Lower lobe of right lung (tissue), 2 donors: ENCODE measurements around the gene CALR3. TPM values are rescaled to one million over a fixed set of nuclear protein-coding genes. Genes with fewer than 3 reads are reported as not detected.
"Not testable (repeated sequence)": the region's sequence is repeated elsewhere in the genome, so short reads cannot be mapped to it uniquely, and the experiment has no call there.

Experiments used
- ATAC-seq, 2 donors: fragments of 200-7000 bp; cut with Tn5 transposase; one replicate each; pipeline ENCODE4 v1.9.1; 2020 to 2022; ENCODE audit warnings: mild to moderate bottlenecking in 2 of 2, moderate library complexity in 2 of 2
- DNase-seq: peaks from one replicate; pipeline ENCODE4 v3.0.0-alpha.2; 2020
- H3K27ac ChIP-seq: fragments of 200-600 bp; one replicate; pipeline ENCODE4 v1.8.0; 2022
- H3K27me3 ChIP-seq: fragments of 200-600 bp; one replicate; pipeline ENCODE4 v1.8.0; 2022; ENCODE audit warnings: low read depth
- H3K36me3 ChIP-seq: fragments of 200-600 bp; one replicate; pipeline ENCODE4 v1.8.0; 2022; ENCODE audit warnings: mild to moderate bottlenecking
- H3K4me1 ChIP-seq: fragments of 200-600 bp; one replicate; pipeline ENCODE4 v1.8.0; 2022
- H3K4me3 ChIP-seq: fragments of 200-600 bp; one replicate; pipeline ENCODE4 v1.8.0; 2022; ENCODE audit warnings: mild to moderate bottlenecking
- H3K9me3 ChIP-seq: fragments of 200-600 bp; one replicate; pipeline ENCODE4 v1.8.0; 2022
- intact Hi-C: fragments of 100-400 bp; cut with DNase I; formaldehyde crosslinking; loops from one replicate; pipeline ENCODE4 v1.11.0; 2022
- total RNA-seq: library from RNA; stranded (reverse); fragmentation: NEBNext Ultra II Directional; extraction: Animal tissue kit (Norgen Biotek cat#: 25700); gene quantifications from one replicate; pipeline ENCODE4 v1.2.1, GENCODE V29; 2021
- TF ChIP-seq, protein P1 (sequence below): fragments of 200-600 bp; IDR thresholded peaks from one replicate; pipeline ENCODE4 v1.8.0; 2022; ENCODE audit warnings: antibody characterized with exemption, mild to moderate bottlenecking
- donor health status: DM: no; HTN: yes; CAD: no; lungs with severe emphysema.

CALR3 gene
- total RNA-seq, 1 donor from 2014 or later = not detected

- Histone ChIP-seq H3K27ac (no peak overlapping the region), H3K36me3 (peaks cover 56% of the 10 kb centered on the region), H3K9me3 (no peaks in the 10 kb centered on the region), H3K4me1 (no peaks in the 10 kb centered on the region), H3K27me3 (no peaks in the 10 kb centered on the region), H3K4me3 (no peak overlapping the region)
- TF ChIP-seq, protein P1, sequence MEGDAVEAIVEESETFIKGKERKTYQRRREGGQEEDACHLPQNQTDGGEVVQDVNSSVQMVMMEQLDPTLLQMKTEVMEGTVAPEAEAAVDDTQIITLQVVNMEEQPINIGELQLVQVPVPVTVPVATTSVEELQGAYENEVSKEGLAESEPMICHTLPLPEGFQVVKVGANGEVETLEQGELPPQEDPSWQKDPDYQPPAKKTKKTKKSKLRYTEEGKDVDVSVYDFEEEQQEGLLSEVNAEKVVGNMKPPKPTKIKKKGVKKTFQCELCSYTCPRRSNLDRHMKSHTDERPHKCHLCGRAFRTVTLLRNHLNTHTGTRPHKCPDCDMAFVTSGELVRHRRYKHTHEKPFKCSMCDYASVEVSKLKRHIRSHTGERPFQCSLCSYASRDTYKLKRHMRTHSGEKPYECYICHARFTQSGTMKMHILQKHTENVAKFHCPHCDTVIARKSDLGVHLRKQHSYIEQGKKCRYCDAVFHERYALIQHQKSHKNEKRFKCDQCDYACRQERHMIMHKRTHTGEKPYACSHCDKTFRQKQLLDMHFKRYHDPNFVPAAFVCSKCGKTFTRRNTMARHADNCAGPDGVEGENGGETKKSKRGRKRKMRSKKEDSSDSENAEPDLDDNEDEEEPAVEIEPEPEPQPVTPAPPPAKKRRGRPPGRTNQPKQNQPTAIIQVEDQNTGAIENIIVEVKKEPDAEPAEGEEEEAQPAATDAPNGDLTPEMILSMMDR = no peak
- intact Hi-C loops = no loop called here
- no peak for ATAC-seq
- DNase-seq = no peak
These were observed 12.6 kb upstream of the CALR3 start for GRCh38 chr19:16508546-16508945.

DNA sequence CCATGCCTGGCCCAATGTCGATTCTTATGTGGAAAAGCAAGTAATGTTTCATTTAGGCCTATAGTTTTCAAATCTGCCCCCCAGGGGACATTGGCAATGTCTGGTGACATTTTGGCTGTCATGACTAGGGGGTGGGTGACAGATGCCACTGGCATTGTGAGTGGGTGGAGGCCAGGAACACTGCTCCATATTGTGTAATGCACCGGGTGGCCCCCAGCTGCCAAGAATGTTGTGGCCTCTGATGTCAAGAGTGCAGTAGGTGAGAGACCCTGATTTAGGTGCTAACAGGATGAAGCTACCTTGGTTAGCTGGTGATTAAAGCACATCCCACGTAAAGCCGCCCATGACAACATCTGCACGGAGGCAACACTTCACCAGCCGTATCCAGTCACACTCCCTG, 11.0 kb upstream of the CALR3 start:
- intact Hi-C loops = no loop called here
- peaks cover 55% of the 10 kb centered on the region for H3K36me3 ChIP-seq
- DNase-seq = no peak

GRCh38 chr19:16506161-16506560, 10.2 kb upstream of the CALR3 start:
- H3K9me3 ChIP-seq, H3K27me3 ChIP-seq, H3K4me3 ChIP-seq, DNase-seq, ATAC-seq, H3K27ac ChIP-seq, intact Hi-C loops, H3K4me1 ChIP-seq: not testable (repeated sequence)
- peaks cover 55% of the 10 kb centered on the region for H3K36me3 ChIP-seq

More for the DNA sequence above, 11.0 kb upstream of the CALR3 start:
- H3K4me1 ChIP-seq = no peaks in the 10 kb centered on the region
- H3K27ac ChIP-seq = no peak overlapping the region
- no peak overlapping the region for H3K4me3 ChIP-seq
- no peaks in the 10 kb centered on the region for H3K27me3 ChIP-seq
- no peaks in the 10 kb centered on the region for H3K9me3 ChIP-seq
- TF ChIP-seq, protein P1 = no peak
- ATAC-seq = no peak

- intact Hi-C loops = no loop called here
- no peaks in the 10 kb centered on the region for H3K4me1 ChIP-seq
- ATAC-seq (no peak), DNase-seq (no peak)
- H3K4me3 ChIP-seq = no peak overlapping the region
- no peaks in the 10 kb centered on the region for H3K9me3 ChIP-seq
- no peaks in the 10 kb centered on the region for H3K27me3 ChIP-seq
- peaks cover 48% of the 10 kb centered on the region for H3K36me3 ChIP-seq
- no peak overlapping the region for H3K27ac ChIP-seq
- TF ChIP-seq, protein P1 = no peak
These were observed 8.3 kb upstream of the CALR3 start for GRCh38 chr19:16504271-16504670.

DNA sequence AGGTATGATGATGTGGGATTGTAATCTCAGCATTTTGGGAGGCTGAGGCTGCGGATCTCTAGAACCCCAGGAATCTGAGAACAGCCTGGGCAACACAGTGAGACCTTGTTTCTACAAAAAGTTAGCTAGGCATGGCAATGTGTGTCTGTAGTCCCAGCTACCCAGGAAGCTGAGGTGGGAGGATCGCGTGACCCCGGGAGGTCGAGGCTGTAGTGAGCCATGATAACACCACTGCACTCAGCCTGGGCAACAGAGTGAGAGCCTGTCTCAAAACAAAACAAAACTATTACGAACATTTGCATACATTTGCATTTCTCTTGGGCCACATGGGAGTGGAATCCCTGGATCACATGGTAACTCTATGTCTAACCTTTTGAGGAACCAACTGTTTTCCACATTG, 1.9 kb upstream of the CALR3 start:
- no peaks in the 10 kb centered on the region for H3K27me3 ChIP-seq
- intact Hi-C loops = no loop called here
- peaks cover 14% of the 10 kb centered on the region for H3K4me1 ChIP-seq
- no peak overlapping the region for H3K4me3 ChIP-seq
- ATAC-seq (no peak), DNase-seq (no peak)
- H3K36me3 ChIP-seq = peaks cover 21% of the 10 kb centered on the region
- TF ChIP-seq, protein P1 = no peak
- no peaks in the 10 kb centered on the region for H3K9me3 ChIP-seq
- no peak overlapping the region for H3K27ac ChIP-seq

- Histone ChIP-seq H3K4me3 (peak overlapping the region; percentile 74), H3K27me3 (no peaks in the 10 kb centered on the region), H3K27ac (no peak overlapping the region), H3K36me3 (peaks cover 15% of the 10 kb centered on the region), H3K4me1 (peaks cover 14% of the 10 kb centered on the region), H3K9me3 (no peaks in the 10 kb centered on the region)
- ATAC-seq (no peak), DNase-seq (no peak)
- intact Hi-C loops = no loop called here
- TF ChIP-seq, protein P1 = no peak
These were observed 1.1 kb upstream of the CALR3 start for GRCh38 chr19:16497042-16497441.
